CD14-positive monocyte (primary cell): ENCODE measurements around the gene ARFGEF3. TPM values are rescaled to one million over a fixed set of nuclear protein-coding genes. Genes with fewer than 3 reads are reported as not detected.

Experiments
- DNase-seq, 3 donors: peaks; one replicate each; pipeline ENCODE4 v3.0.0-alpha.2; 2011 to 2022
- H2AFZ ChIP-seq: 2 replicates; pipeline ENCODE4 v1.6.0; 2012; ENCODE audit warnings: mild to moderate bottlenecking, low read depth, low read length, inconsistent platforms; ENCODE audit not compliant: insufficient read depth, poor library complexity, severe bottlenecking
- H3K27ac ChIP-seq, 2 donors: 1 replicate in 1 of 2; 2 replicates in 1 of 2; pipeline ENCODE4 v1.5.1; 2012 to 2013; ENCODE audit warnings: low read length in 2 of 2, control low read depth in 1 of 2, inconsistent platforms in 1 of 2, low read depth in 1 of 2, mild to moderate bottlenecking in 1 of 2
- H3K27me3 ChIP-seq, 2 donors: one replicate each; pipeline versions ENCODE4 v1.6.0 to v1.6.1; 2011 to 2013; ENCODE audit warnings: low read length in 2 of 2; ENCODE audit not compliant: control insufficient read depth in 2 of 2, insufficient read depth in 2 of 2
- H3K36me3 ChIP-seq, 2 donors: replicated peaks in 1 of 2; 1 replicate in 1 of 2; 2 replicates in 1 of 2; pipeline versions ENCODE4 v1.5.1 to v1.6.1; 2012 to 2013; ENCODE audit warnings: low read length in 2 of 2, control low read depth in 1 of 2, inconsistent platforms in 1 of 2, mild to moderate bottlenecking in 1 of 2; ENCODE audit not compliant: insufficient read depth in 2 of 2, control insufficient read depth in 1 of 2
- H3K4me1 ChIP-seq, 2 donors: 1 replicate in 1 of 2; 2 replicates in 1 of 2; pipeline versions ENCODE4 v1.5.1 to v1.6.1; 2012 to 2013; ENCODE audit warnings: low read length in 2 of 2, control low read depth in 1 of 2, inconsistent platforms in 1 of 2, mild to moderate bottlenecking in 1 of 2, moderate library complexity in 1 of 2; ENCODE audit not compliant: insufficient read depth in 2 of 2, control insufficient read depth in 1 of 2
- H3K4me2 ChIP-seq: replicated peaks from 2 replicates; pipeline ENCODE3; 2012; ENCODE audit warnings: low read length, moderate library complexity, mild to moderate bottlenecking; ENCODE audit not compliant: poor library complexity, severe bottlenecking; ENCODE audit errors: extremely low read depth
- H3K4me3 ChIP-seq, 3 experiments: fragments of 200-600 bp in 1 of 3; sonication (generic) in 1 of 3; replicated peaks in 1 of 3; 1 replicate in 2 of 3; 2 replicates in 1 of 3; pipeline ENCODE4 v1.5.1; 2011 to 2013; ENCODE audit warnings: low read length in 3 of 3, mild to moderate bottlenecking in 3 of 3, control low read depth in 2 of 3, low read depth in 2 of 3, inconsistent platforms in 1 of 3, moderate library complexity in 1 of 3
- H3K79me2 ChIP-seq: 2 replicates; pipeline ENCODE4 v1.6.0; 2012; ENCODE audit warnings: mild to moderate bottlenecking, control low read depth, inconsistent platforms, low read length, moderate library complexity; ENCODE audit not compliant: insufficient read depth
- H3K9ac ChIP-seq: 2 replicates; pipeline ENCODE4 v1.6.0; 2017; ENCODE audit warnings: low read length, mild to moderate bottlenecking; ENCODE audit not compliant: insufficient read depth, poor library complexity, severe bottlenecking
- H3K9me3 ChIP-seq, 2 donors: replicated peaks in 1 of 2; 1 replicate in 1 of 2; 2 replicates in 1 of 2; pipeline versions ENCODE4 v1.5.1 to v1.6.1; 2012 to 2013; ENCODE audit warnings: low read length in 2 of 2, control low read depth in 1 of 2; ENCODE audit not compliant: control insufficient read depth in 1 of 2, insufficient read depth in 1 of 2
- H4K20me1 ChIP-seq: 2 replicates; pipeline ENCODE4 v1.6.0; 2012; ENCODE audit warnings: mild to moderate bottlenecking, low read length, control low read depth, moderate library complexity; ENCODE audit not compliant: insufficient read depth
- H3K27ac Mint-ChIP-seq, 7 donors: one replicate each; pipeline ENCODE4 v1.8.0; 2020; ENCODE audit warnings: mild to moderate bottlenecking in 7 of 7, mixed read lengths in 7 of 7, moderate library complexity in 6 of 7, inconsistent platforms in 2 of 7
- H3K27me3 Mint-ChIP-seq, 3 donors: one replicate each; pipeline ENCODE4 v1.8.0; 2021 to 2022; ENCODE audit warnings: low read depth in 3 of 3, mild to moderate bottlenecking in 3 of 3, mixed read lengths in 3 of 3, moderate library complexity in 3 of 3, inconsistent platforms in 1 of 3
- H3K36me3 Mint-ChIP-seq, 2 donors: one replicate each; pipeline ENCODE4 v1.8.0; 2020; ENCODE audit warnings: mixed read lengths in 2 of 2, inconsistent platforms in 1 of 2, mild to moderate bottlenecking in 1 of 2
- H3K4me1 Mint-ChIP-seq: one replicate; pipeline ENCODE4 v1.8.0; 2020; ENCODE audit warnings: mild to moderate bottlenecking, mixed read lengths
- H3K4me3 Mint-ChIP-seq, 2 donors: one replicate each; pipeline ENCODE4 v1.8.0; 2020; ENCODE audit warnings: mild to moderate bottlenecking in 2 of 2, mixed read lengths in 2 of 2, moderate library complexity in 1 of 2
- H3K9me3 Mint-ChIP-seq, 7 donors: one replicate each; pipeline ENCODE4 v1.8.0; 2020 to 2022; ENCODE audit warnings: mixed read lengths in 7 of 7, mild to moderate bottlenecking in 6 of 7, moderate library complexity in 6 of 7, inconsistent platforms in 2 of 7
- WGBS: methylation state at CpG from one replicate; pipeline ENCODE4 v1.1.5; 2013; ENCODE audit warnings: missing lambda C conversion rate; ENCODE audit not compliant: insufficient coverage; 5-methylcytosine and 5-hydroxymethylcytosine counted together
- intact Hi-C, 2 donors: fragments of 100-400 bp; cut with micrococcal nuclease; formaldehyde crosslinking; loops; one replicate each; pipeline versions ENCODE4 v1.15.0 to v1.15.1; 2023
- polyA plus RNA-seq, 3 donors: library from polyadenylated mRNA; depleted of rRNA in 1 of 3; unstranded in 2 of 3; stranded (reverse) in 1 of 3; fragments of 300-500 nt in 2 of 3; fragments of >200 nt in 1 of 3; fragmentation: Illumina TruSeq in 2 of 3; gene quantifications; 1 replicate in 2 of 3; 2 replicates in 1 of 3; pipeline ENCODE4 v1.2.3, GENCODE V29; 2012 to 2021
- TF ChIP-seq, protein P1 (sequence below): fragments of 200-600 bp; IDR thresholded peaks from one replicate; pipeline ENCODE4 v1.8.0; 2022; ENCODE audit warnings: antibody characterized with exemption, mild to moderate bottlenecking

ARFGEF3 gene
- polyA plus RNA-seq, 3 donors, result not detected

GRCh38 chr6:138241381-138241780 is 79.6 kb downstream of the ARFGEF3 start:
- Mint-ChIP-seq H3K4me1 (no peaks in the 10 kb centered on the region), H3K27ac (no peak overlapping the region), H3K9me3 (peaks cover 0 to 1% (median 0%) of the 10 kb centered on the region in 7 donors), H3K36me3 (no peaks in the 10 kb centered on the region), H3K27me3 (peaks cover 2 to 10% (median 2%) of the 10 kb centered on the region in 3 donors), H3K4me3 (no peak overlapping the region)
- Histone ChIP-seq H4K20me1 (no peaks in the 10 kb centered on the region), H3K27ac (no peak overlapping the region), H3K36me3 (no peaks in the 10 kb centered on the region), H3K4me3 (no peak overlapping the region), H3K27me3 (no peaks in the 10 kb centered on the region), H3K9me3 (no peaks in the 10 kb centered on the region), H3K4me2 (no peak overlapping the region), H3K9ac (no peak overlapping the region), H3K4me1 (no peaks in the 10 kb centered on the region), H3K79me2 (no peaks in the 10 kb centered on the region), H2AFZ (no peak overlapping the region)
- WGBS, result 100% methylated on average over 1 of the region's 3 CpGs
- TF ChIP-seq, protein P1, sequence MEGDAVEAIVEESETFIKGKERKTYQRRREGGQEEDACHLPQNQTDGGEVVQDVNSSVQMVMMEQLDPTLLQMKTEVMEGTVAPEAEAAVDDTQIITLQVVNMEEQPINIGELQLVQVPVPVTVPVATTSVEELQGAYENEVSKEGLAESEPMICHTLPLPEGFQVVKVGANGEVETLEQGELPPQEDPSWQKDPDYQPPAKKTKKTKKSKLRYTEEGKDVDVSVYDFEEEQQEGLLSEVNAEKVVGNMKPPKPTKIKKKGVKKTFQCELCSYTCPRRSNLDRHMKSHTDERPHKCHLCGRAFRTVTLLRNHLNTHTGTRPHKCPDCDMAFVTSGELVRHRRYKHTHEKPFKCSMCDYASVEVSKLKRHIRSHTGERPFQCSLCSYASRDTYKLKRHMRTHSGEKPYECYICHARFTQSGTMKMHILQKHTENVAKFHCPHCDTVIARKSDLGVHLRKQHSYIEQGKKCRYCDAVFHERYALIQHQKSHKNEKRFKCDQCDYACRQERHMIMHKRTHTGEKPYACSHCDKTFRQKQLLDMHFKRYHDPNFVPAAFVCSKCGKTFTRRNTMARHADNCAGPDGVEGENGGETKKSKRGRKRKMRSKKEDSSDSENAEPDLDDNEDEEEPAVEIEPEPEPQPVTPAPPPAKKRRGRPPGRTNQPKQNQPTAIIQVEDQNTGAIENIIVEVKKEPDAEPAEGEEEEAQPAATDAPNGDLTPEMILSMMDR, result no peak
- intact Hi-C loops, result no loop called here
- no peak for DNase-seq

- H4K20me1 ChIP-seq, result no peaks in the 10 kb centered on the region
- Mint-ChIP-seq H3K4me1 (no peaks in the 10 kb centered on the region), H3K27ac (peak overlapping the region in 2 of 7 donors; percentile 5 to 33), H3K36me3 (no peaks in the 10 kb centered on the region), H3K4me3 (no peak overlapping the region), H3K9me3 (peaks cover 0 to 1% (median 0%) of the 10 kb centered on the region in 7 donors), H3K27me3 (peaks cover 2 to 10% (median 3%) of the 10 kb centered on the region in 3 donors)
- H3K79me2 ChIP-seq, result no peaks in the 10 kb centered on the region
- H3K4me3 ChIP-seq, result no peak overlapping the region
- no peak for DNase-seq
- 100% methylated on average over 2 of the region's 6 CpGs for WGBS
- H3K4me2 ChIP-seq, result no peak overlapping the region
- H3K27ac ChIP-seq, result no peak overlapping the region
- H3K27me3 ChIP-seq, result no peaks in the 10 kb centered on the region
- no peaks in the 10 kb centered on the region for H3K4me1 ChIP-seq
- no peaks in the 10 kb centered on the region for H3K36me3 ChIP-seq
- H3K9me3 ChIP-seq, result no peaks in the 10 kb centered on the region
- no peak overlapping the region for H2AFZ ChIP-seq
- TF ChIP-seq, protein P1, result no peak
- no peak overlapping the region for H3K9ac ChIP-seq
- intact Hi-C loops, result no loop called here
These were observed 80.2 kb downstream of the ARFGEF3 start for GRCh38 chr6:138241934-138242333.
